HCT116 (cell line): ENCODE data around the gene SIPA1L3. TPM values are rescaled to one million over a fixed set of nuclear protein-coding genes. Genes with fewer than 3 reads are reported as not detected.

ENCODE experiments used
- ATAC-seq: fragments of 200-7000 bp; cut with Tn5 transposase; 2 replicates; pipeline ENCODE4 v1.9.1; 2020; ENCODE audit warnings: mild to moderate bottlenecking, moderate library complexity
- BruUV-seq: library from RNA; stranded (reverse); fragments of 400-500 nt; replicated peaks from 2 replicates; lab custom pipeline; 2021; lab: Mats Ljungman, UMichigan
- CTCF ChIA-PET: fragments of 300-600 bp; sonication (Branson Sonifier 250); formaldehyde crosslinking; loops from one replicate; lab custom pipeline; 2021; ENCODE audit warnings: antibody characterized with exemption; lab: Charles Lee
- POLR2A ChIA-PET: fragments of 300-600, 350-600 bp; sonication (Branson Sonifier 250); formaldehyde crosslinking; loops from one replicate; lab custom pipeline; 2021; ENCODE audit warnings: antibody characterized with exemption; lab: Charles Lee
- RAD21 ChIA-PET, 2 experiments: fragments of 300-600 bp; sonication (Branson Sonifier 250); formaldehyde crosslinking; loops; one replicate each; lab custom pipeline; 2023; ENCODE audit warnings: low total read pairs in 2 of 2; ENCODE audit not compliant: uncharacterized antibody in 2 of 2, unreplicated experiment in 2 of 2, low non-redundant PET in 1 of 2; lab: Charles Lee
- DNase-seq: peaks from one replicate; pipeline ENCODE4 v3.0.0-alpha.2; 2010; ENCODE audit warnings: low read depth, low spot score
- H2AFZ ChIP-seq: fragments of 200-600 bp; shearing (Covaris generic), sonication (generic); 2 replicates; pipeline ENCODE4 v1.6.1; 2017; ENCODE audit warnings: low read depth, mixed run types, mixed read lengths, antibody characterized with exemption, low read length; ENCODE audit not compliant: poor library complexity, severe bottlenecking
- H3K27ac ChIP-seq: 2 replicates; pipeline ENCODE4 v1.5.1; 2012; ENCODE audit warnings: low read depth, low read length
- H3K27me3 ChIP-seq: fragments of 200-600 bp; sonication (generic); 2 replicates; pipeline ENCODE4 v1.6.1; 2016; ENCODE audit warnings: mixed run types, low read length, mixed read lengths; ENCODE audit not compliant: insufficient read depth
- H3K36me3 ChIP-seq, 2 experiments: fragments of 200-500 bp in 1 of 2; fragments of 200-600 bp in 1 of 2; sonication (Bioruptor generic) in 1 of 2; sonication (generic) in 1 of 2; 2 replicates each; pipeline versions ENCODE4 v1.5.1 to v1.6.1; 2014 to 2016; ENCODE audit warnings: low read length in 2 of 2, inconsistent platforms in 1 of 2, mixed read lengths in 1 of 2, mixed run types in 1 of 2; ENCODE audit not compliant: insufficient read depth in 2 of 2, control insufficient read depth in 1 of 2
- H3K4me1 ChIP-seq, 2 experiments: fragments of 200-600 bp in 1 of 2; sonication (generic) in 1 of 2; 2 replicates each; pipeline versions ENCODE4 v1.5.1 to v1.6.1; 2012 to 2017; ENCODE audit warnings: low read length in 2 of 2, inconsistent platforms in 1 of 2, mild to moderate bottlenecking in 1 of 2, mixed read lengths in 1 of 2, mixed run types in 1 of 2, moderate library complexity in 1 of 2; ENCODE audit not compliant: insufficient read depth in 2 of 2, control insufficient read depth in 1 of 2
- H3K4me2 ChIP-seq: fragments of 200-600 bp; sonication (generic); 2 replicates; pipeline ENCODE4 v1.6.1; 2017; ENCODE audit warnings: mixed run types, low read length, mixed read lengths
- H3K4me3 ChIP-seq, 2 experiments: fragments of 200-600 bp in 1 of 2; sonication (generic) in 1 of 2; replicated peaks in 1 of 2; 2 replicates each; pipeline ENCODE4 v1.5.1; 2011 to 2016; ENCODE audit warnings: low read length in 2 of 2, control low read depth in 1 of 2, low read depth in 1 of 2, mild to moderate bottlenecking in 1 of 2, mixed read lengths in 1 of 2, mixed run types in 1 of 2
- H3K79me2 ChIP-seq: fragments of 200-600 bp; sonication (generic); 2 replicates; pipeline ENCODE4 v1.6.1; 2017; ENCODE audit warnings: mild to moderate bottlenecking, mixed run types, low read length, moderate library complexity, mixed read lengths; ENCODE audit not compliant: insufficient read depth
- H3K9ac ChIP-seq: fragments of 200-600 bp; sonication (generic); 2 replicates; pipeline ENCODE4 v1.6.1; 2016; ENCODE audit warnings: low read length, mixed read lengths
- H3K9me2 ChIP-seq: fragments of 200-600 bp; sonication (generic), shearing (Covaris generic); 2 replicates; pipeline ENCODE4 v1.6.1; 2017; ENCODE audit warnings: mixed run types, mild to moderate bottlenecking, moderate library complexity; ENCODE audit not compliant: insufficient read depth
- H3K9me3 ChIP-seq, 2 experiments: fragments of 200-500 bp in 1 of 2; fragments of 200-600 bp in 1 of 2; sonication (Bioruptor generic) in 1 of 2; sonication (generic) in 1 of 2; 2 replicates each; pipeline ENCODE4 v1.6.1; 2014 to 2017; ENCODE audit warnings: low read length in 2 of 2, mixed read lengths in 2 of 2, inconsistent platforms in 1 of 2, low read depth in 1 of 2, mild to moderate bottlenecking in 1 of 2, mixed run types in 1 of 2, moderate library complexity in 1 of 2; ENCODE audit not compliant: control insufficient read depth in 1 of 2, insufficient read depth in 1 of 2
- H4K20me1 ChIP-seq: fragments of 200-600 bp; sonication (generic), shearing (Covaris generic); 2 replicates; pipeline ENCODE4 v1.6.1; 2017; ENCODE audit warnings: mixed run types, mild to moderate bottlenecking, moderate library complexity; ENCODE audit not compliant: insufficient read depth
- CBX3 ChIP-seq: IDR thresholded peaks from 2 replicates; pipeline ENCODE4 v1.6.1; 2012; ENCODE audit warnings: low read depth
- EGR1 ChIP-seq: IDR thresholded peaks from 2 replicates; pipeline ENCODE4 v1.6.1; 2012; ENCODE audit warnings: low read depth
- ELF1 ChIP-seq: IDR thresholded peaks from 2 replicates; pipeline ENCODE4 v1.6.1; 2012; ENCODE audit warnings: low read depth, borderline replicate concordance
- EZH2phosphoT487 ChIP-seq: fragments of 200-600 bp; IDR thresholded peaks from 2 replicates; pipeline ENCODE4 v1.6.1; 2018; ENCODE audit warnings: antibody characterized with exemption, borderline replicate concordance
- FOSL1 ChIP-seq: IDR thresholded peaks from 2 replicates; pipeline ENCODE4 v1.6.1; 2012; ENCODE audit warnings: low read depth
- JUND ChIP-seq: IDR thresholded peaks from 2 replicates; pipeline ENCODE4 v1.6.1; 2012
- POLR2A ChIP-seq: IDR thresholded peaks from 2 replicates; pipeline ENCODE4 v1.7.0; 2011; ENCODE audit warnings: borderline replicate concordance; ENCODE audit not compliant: insufficient read depth, insufficient read length; ENCODE audit errors: extremely low read depth
- POLR2AphosphoS5 ChIP-seq: IDR thresholded peaks from 2 replicates; pipeline ENCODE4 v1.6.1; 2011; ENCODE audit warnings: mild to moderate bottlenecking, low read depth, low read length, moderate library complexity
- RAD21 ChIP-seq: IDR thresholded peaks from 2 replicates; pipeline ENCODE4 v1.6.1; 2012; ENCODE audit warnings: low read depth, mild to moderate bottlenecking
- SIN3A ChIP-seq: IDR thresholded peaks from 2 replicates; pipeline ENCODE4 v1.6.1; 2012; ENCODE audit warnings: low read depth
- SP1 ChIP-seq: IDR thresholded peaks from 2 replicates; pipeline ENCODE4 v1.6.1; 2012; ENCODE audit warnings: low read depth
- SRF ChIP-seq: IDR thresholded peaks from 2 replicates; pipeline ENCODE4 v1.6.1; 2012; ENCODE audit warnings: low read depth
- ZNF274 ChIP-seq: fragments of 200-500 bp; sonication (Bioruptor generic); IDR thresholded peaks from 2 replicates; pipeline ENCODE4 v1.6.1; 2014; ENCODE audit warnings: mild to moderate bottlenecking, low read depth, low read length, inconsistent platforms
- intact Hi-C: fragments of 100-400 bp; cut with micrococcal nuclease; formaldehyde crosslinking; loops from 2 replicates; pipeline ENCODE4 v1.10.0; 2022
- total RNA-seq: library from RNA; stranded (reverse); gene quantifications from one replicate; pipeline ENCODE4 v1.2.1, GENCODE V29; 2021; ENCODE audit not compliant: unreplicated experiment
- TF ChIP-seq, protein P1 (sequence below): IDR thresholded peaks from 2 replicates; pipeline ENCODE4 v1.6.1; 2012
- TF ChIP-seq, protein P2 (sequence below): IDR thresholded peaks from 2 replicates; pipeline ENCODE4 v1.6.1; 2012; ENCODE audit warnings: low read depth
- TF ChIP-seq, protein P3 (sequence below): IDR thresholded peaks from 2 replicates; pipeline ENCODE4 v1.6.1; 2011; ENCODE audit warnings: mild to moderate bottlenecking, low read length, moderate library complexity; ENCODE audit not compliant: insufficient replicate concordance; ENCODE audit errors: extremely low read depth

The SIPA1L3 gene
- total RNA-seq, 1 experiment from 2014 or later: 41.8 TPM

DNA sequence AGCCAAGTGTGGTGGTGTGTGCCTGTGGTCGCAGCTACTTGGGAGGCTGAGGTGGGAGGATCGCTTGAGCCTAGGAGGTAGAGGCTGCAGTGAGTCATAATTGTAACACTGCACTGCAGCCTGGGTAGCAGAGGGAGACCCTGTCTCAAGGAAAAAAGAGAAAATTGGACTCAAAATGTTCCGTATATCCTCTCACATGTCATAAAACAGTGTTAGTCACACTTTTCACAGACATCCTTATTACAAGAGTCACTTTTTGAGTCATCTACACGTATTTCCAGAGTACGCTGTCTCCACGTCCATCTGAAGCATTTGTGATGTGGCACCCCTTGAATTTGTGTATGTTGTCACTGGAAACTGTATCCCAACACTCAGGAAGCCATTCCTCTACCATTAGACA is 133.0 kb downstream of the SIPA1L3 start (continued):
- TF ChIP-seq SP1: no peak

DNA sequence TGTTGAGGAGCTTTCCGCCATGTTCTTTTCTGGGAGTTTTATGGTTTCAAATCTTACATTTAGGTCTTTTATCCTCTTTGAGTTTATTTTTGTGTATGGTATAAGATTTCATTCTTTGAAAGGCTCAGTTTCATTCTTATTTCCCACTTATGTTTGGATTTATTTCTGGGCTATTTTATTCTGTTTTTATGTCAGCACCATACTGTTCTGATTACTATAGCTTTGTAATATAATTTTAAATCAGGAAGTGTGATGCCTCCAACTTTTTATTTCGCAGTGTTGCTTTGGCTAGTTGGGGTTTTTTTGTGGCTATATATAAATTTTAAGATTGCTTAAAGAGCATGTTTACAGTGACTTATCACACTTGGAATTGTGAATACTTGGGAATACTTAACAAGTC is 135.1 kb downstream of the SIPA1L3 start:
- Histone ChIP-seq H4K20me1 (no peaks in the 10 kb centered on the region), H3K4me3 (no peak overlapping the region), H3K36me3 (no peaks in the 10 kb centered on the region), H2AFZ (no peak overlapping the region), H3K9ac (no peak overlapping the region), H3K27ac (no peak overlapping the region), H3K9me3 (peaks cover 0 to 6% of the 10 kb centered on the region in 2 experiments; a peak in 1 of 4 replicates), H3K79me2 (peaks cover 6% of the 10 kb centered on the region; the same call in 1 of the 2 replicates), H3K9me2 (no peaks in the 10 kb centered on the region), H3K27me3 (no peaks in the 10 kb centered on the region), H3K4me1 (peaks cover 0 to 9% of the 10 kb centered on the region in 2 experiments; a peak in 1 of 4 replicates), H3K4me2 (no peak overlapping the region)
- RAD21 ChIA-PET: no interaction called here
- no peak for TF ChIP-seq POLR2A
- TF ChIP-seq RAD21: no peak
- no peak for TF ChIP-seq FOSL1
- no peak for TF ChIP-seq POLR2AphosphoS5
- no peak for TF ChIP-seq CBX3
- TF ChIP-seq, protein P1, sequence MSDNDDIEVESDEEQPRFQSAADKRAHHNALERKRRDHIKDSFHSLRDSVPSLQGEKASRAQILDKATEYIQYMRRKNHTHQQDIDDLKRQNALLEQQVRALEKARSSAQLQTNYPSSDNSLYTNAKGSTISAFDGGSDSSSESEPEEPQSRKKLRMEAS: no peak
- TF ChIP-seq, protein P2, sequence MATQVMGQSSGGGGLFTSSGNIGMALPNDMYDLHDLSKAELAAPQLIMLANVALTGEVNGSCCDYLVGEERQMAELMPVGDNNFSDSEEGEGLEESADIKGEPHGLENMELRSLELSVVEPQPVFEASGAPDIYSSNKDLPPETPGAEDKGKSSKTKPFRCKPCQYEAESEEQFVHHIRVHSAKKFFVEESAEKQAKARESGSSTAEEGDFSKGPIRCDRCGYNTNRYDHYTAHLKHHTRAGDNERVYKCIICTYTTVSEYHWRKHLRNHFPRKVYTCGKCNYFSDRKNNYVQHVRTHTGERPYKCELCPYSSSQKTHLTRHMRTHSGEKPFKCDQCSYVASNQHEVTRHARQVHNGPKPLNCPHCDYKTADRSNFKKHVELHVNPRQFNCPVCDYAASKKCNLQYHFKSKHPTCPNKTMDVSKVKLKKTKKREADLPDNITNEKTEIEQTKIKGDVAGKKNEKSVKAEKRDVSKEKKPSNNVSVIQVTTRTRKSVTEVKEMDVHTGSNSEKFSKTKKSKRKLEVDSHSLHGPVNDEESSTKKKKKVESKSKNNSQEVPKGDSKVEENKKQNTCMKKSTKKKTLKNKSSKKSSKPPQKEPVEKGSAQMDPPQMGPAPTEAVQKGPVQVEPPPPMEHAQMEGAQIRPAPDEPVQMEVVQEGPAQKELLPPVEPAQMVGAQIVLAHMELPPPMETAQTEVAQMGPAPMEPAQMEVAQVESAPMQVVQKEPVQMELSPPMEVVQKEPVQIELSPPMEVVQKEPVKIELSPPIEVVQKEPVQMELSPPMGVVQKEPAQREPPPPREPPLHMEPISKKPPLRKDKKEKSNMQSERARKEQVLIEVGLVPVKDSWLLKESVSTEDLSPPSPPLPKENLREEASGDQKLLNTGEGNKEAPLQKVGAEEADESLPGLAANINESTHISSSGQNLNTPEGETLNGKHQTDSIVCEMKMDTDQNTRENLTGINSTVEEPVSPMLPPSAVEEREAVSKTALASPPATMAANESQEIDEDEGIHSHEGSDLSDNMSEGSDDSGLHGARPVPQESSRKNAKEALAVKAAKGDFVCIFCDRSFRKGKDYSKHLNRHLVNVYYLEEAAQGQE: no peak
- no peak for TF ChIP-seq ZNF274
- TF ChIP-seq EZH2phosphoT487: no peak
- no peak for TF ChIP-seq SRF
- TF ChIP-seq JUND: no peak
- no peak for TF ChIP-seq EGR1
- TF ChIP-seq SP1: no peak
- TF ChIP-seq SIN3A: no peak
- TF ChIP-seq, protein P3, sequence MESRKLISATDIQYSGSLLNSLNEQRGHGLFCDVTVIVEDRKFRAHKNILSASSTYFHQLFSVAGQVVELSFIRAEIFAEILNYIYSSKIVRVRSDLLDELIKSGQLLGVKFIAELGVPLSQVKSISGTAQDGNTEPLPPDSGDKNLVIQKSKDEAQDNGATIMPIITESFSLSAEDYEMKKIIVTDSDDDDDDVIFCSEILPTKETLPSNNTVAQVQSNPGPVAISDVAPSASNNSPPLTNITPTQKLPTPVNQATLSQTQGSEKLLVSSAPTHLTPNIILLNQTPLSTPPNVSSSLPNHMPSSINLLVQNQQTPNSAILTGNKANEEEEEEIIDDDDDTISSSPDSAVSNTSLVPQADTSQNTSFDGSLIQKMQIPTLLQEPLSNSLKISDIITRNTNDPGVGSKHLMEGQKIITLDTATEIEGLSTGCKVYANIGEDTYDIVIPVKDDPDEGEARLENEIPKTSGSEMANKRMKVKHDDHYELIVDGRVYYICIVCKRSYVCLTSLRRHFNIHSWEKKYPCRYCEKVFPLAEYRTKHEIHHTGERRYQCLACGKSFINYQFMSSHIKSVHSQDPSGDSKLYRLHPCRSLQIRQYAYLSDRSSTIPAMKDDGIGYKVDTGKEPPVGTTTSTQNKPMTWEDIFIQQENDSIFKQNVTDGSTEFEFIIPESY: no peak
- no peak for TF ChIP-seq ELF1
- POLR2A ChIA-PET: no interaction called here
- no peak for DNase-seq
- BruUV-seq: no TSS peak
- ATAC-seq: no peak
- CTCF ChIA-PET: interaction anchor here (1.2 kb wide), 1 partner anchor 140 kb away, joined by 4 read pairs; no protein-coding TSS in a partner anchor
- intact Hi-C loops: no loop called here
